HG02973 (cell line): Measurements from ENCODE around the gene C19orf67.
"Not testable (repeated sequence)": the region's sequence is repeated elsewhere in the genome, so short reads cannot be mapped to it uniquely, and the experiment has no call there.

ENCODE experiments used
- ATAC-seq: cut with Tn5 transposase; IDR thresholded peaks from one replicate; pipeline ENCODE4 v1.9.1; 2021; ENCODE audit warnings: moderate library complexity; ENCODE audit not compliant: unreplicated experiment

Gene C19orf67

DNA sequence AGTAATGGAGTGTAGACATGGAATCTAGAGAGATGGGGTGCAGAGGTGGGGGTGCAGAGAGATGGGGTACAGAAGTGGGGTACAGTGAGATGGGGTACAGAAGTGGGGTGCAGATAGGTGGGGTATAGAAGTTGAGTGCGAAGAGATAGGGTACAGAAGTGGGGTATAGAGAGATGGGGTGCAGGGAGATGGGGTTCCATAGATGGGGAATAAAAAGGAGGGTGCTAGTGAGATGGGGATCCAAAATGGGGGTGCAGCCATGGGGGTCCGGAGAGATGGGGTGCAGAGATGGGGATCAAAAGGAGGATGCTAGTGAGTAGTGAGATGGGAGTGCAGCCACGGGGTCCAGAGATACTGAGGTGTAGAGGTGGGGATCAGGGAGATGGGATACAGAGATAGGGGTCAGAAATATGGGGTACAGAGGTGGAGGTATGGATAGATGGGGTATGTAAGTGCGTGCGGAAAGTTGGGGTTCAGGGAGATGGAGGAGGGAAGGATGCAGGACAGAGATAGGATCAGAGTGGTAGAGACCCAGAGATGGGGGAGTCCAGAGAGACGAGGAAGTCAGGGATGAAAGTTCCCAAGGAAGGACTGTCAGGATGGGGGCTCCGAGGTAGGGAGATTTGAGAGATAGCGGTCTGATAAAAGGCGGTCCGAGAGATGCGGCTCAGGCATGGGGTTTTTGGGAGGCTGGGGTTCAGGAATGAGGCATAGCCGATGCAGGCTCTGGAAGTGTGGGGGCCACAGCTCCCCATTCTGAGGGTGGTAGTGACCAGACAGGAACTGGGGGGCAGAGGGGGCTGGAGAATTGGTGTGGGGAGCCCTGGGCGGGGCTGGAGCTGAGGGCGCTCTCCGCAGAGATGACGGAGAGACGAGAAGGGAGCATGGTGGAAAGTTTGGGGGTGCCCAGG is 27.1 kb downstream of the C19orf67 start:
- no peak for ATAC-seq

DNA sequence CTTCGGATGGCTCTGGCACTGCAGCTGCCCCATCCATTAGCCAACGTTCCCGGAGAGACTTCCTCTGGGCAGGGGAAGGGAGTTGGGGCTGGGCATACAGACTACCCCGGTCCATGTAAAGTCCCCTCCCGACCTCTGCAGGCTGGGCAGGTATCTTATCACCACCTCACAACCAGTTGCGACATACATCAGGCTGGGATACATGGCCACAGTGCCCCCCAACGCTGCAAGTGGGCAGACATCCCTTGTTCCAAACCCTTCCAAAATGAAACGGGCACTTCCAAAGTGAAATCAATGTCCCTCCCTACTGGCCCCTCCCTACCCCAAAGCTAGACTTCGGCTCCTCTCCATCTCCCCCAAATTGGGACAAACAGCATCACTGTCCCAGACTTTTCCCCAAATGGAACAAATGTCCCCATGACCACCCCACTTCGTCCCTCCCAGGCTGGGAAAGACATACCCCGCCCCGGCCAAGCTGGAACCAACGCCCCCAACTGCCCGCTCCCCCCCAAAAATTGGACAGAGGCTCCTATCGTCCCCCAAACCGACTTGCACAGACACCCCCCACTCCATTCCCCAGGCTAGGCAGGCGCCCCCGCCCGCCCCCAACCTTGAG is 28.7 kb downstream of the C19orf67 start:
- no peak for ATAC-seq

DNA sequence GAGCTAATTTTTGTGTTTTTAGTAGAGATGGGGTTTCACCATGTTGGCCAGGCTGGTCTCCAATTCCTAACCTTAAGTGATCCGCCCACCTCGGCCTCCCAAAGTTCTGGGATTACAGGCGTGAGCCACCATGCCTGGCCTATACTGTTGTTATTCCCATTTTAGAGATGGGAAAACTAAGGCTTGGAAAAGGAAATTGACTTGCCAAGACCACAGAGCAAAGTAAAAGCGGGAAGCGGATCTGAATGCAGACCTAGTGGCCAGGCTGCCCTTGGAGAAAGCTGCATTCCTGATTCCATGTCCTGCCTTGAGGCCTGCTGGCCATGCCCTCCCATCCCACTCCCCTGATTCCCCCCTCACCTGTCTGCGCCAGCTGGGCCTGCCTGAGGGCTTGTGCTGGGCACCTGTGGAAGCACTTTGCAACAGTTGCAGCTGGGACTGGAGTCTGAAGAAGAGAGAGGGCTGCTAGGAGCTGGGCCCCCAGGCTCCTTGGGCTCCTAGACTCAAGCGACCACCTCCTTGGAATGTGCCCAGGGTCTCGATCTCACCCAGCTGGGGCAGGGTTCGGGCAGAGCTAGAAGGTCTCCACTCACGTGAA is 29.4 kb downstream of the C19orf67 start:
- ATAC-seq: no peak

DNA sequence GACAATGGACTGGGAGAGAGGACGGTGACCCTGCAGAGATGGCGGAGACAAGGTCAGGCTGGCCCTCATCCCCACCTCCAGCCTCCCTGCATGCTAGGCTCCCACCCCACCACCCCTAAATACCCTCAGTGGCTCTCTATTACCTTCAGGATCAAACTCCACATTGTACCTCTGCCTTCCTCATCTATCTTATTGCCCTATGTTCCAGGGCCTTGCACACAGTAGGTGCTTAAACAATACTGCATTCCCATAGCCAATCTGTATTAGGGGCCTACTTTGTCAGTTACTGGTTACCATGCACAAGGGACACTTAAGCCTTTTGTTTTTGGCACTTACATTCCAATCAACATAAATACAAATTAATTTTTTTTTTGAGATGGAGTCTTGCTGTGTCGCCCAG is 30.2 kb downstream of the C19orf67 start:
- ATAC-seq: no peak

DNA sequence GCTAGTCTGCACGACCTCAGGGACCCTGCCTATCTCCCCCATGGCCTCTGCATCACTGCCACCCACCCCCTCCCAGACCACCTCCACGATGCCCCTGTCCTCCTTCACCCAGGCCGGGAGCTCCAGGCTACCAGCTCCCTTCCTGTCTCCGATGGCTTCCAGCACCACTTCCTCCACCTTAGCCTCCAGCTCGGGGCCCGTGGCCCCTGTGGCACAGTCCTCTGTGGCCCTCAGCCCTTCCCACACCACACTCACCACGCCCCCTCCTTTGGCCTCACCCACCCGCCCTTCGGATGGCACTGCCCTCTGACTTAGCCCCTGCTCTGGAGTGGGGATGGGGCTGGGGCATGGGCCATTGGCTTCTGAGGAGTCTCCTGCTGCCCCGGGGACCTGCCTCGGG is 30.9 kb downstream of the C19orf67 start:
- ATAC-seq: no peak

DNA sequence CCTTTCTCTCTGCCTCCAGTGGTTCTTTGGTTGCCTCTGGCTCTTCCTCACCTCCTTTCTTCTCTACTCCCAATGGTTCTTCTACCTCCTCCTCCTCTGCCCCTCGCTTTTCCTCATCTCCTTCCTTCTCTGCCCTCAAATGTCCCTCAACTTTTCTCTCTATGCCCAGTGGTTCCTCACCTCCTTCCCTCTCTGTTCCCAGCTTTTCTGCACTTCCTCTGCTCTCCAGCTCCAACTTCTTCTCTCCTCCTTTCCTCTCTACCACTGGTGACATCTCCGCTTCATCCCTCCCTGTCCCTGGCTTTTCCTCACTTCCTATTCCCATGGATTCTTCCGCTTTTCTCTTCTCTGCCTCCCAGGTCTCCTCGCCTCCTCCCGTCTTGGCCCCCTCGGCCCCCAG is 31.5 kb downstream of the C19orf67 start:
- no peak for ATAC-seq

DNA sequence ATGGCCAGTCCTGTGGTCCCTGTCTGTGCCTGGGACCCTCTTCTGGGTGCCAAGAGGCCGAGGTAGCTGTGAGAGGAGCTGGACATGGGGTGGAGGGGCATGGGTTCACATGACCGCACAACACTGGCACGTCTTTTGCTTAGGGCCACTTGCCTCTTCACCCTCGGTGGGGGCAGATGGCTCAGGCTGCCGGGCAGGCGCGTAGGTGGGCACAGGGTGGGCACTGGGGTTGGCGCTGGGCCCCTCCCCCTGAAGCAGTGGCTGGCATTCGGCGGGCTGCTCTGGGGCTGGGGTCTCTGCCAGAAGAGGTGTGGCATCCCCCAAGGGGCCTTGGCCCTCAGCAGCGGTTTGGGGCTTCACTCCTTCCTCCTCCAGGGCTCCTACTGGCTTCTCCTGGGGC is 32.1 kb downstream of the C19orf67 start:
- ATAC-seq: no peak

DNA sequence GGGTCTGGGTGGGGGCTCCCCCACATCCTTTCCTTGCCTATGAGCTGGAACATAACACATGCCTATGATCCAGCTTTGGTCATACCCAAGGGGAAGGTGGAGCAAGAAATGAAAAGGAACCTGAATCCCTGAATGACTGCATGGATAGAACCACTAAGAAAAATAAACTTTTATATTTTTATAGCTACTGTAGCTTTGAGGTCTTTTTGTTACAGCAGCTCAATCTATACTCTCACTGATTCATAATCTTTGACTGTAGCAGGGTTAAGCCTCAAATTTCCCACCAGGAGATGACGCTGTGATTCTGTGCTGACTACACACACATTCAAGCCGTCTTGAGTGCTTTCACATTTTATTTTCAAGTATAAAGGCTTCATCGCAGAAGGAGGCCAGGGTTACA is 32.6 kb downstream of the C19orf67 start:
- no peak for ATAC-seq

DNA sequence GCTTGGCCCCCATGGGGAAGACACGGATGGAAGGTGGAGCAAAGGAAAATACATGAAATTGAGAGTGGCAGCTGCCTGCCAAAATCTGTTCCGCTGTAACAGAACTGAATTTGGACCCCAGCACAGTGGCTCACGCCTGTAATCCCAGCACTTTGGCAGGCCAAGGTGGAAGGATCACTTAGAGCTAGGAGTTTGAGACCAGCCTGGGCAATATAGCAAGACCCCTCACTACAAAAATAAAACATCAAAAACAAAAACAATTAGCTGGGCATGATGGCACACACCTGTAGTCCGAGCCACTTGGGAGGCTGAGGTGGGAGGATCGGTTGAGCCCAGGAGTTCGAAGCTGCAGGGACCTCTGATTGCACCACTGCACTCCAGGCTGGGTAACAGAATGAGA is 33.1 kb downstream of the C19orf67 start:
- ATAC-seq: no peak

DNA sequence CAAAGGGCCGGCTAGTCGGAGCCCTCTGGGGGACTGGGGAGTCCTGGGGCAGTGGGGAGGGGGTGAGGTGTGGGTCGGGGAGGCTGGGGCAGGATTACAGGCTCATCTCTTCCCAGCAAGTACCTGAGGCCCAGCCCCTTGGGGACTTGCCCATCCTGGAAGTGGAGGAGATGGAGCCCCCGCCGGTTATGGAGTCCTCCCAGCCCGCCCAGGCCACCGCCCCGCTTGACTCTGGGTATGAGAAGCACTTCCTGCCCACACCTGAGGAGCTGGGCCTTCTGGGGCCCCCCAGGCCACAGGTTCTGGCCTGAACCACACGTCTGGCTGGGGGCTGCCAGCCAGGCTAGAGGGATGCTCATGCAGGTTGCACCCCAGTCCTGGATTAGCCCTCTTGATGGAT is 33.6 kb downstream of the C19orf67 start:
- no peak for ATAC-seq

DNA sequence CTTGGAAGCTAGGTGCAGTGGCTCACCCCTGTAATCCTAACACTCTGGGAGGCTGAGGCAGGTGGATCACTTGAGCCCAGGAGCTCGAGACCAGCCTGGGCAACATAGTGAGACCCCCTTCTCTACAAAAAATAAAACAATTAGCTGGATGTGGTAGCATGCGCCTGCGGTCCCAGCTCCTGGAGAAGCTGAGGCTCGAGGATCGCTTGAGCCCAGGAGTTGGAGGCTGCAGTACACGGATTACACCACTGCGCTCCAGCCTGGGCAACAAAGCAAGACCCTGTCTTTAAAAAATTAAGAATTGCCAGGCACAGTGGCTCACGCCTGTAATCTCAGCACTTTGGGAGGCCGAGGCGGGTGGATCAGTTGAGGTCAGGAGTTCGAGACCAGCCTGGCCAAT is 34.6 kb downstream of the C19orf67 start:
- not testable (repeated sequence) for ATAC-seq

DNA sequence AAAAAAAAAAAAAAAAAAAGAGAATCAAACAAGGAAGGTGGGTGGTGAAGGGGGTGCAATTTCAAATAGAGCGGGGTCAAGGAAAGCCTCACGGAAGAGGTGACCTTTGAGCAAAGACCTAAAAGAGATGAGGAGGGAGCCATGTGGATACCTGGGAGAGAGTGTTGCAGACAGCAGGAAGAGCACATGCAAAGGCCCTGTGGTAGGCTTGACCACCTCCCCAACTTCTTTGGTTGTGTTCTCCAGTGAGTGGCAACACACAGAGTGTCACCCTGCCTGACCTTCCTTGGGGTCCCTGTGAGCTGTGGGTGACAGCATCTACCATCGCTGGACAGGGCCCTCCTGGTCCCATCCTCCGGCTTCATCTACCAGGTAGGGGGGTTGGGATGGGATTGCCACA is 35.1 kb downstream of the C19orf67 start:
- ATAC-seq: no peak

DNA sequence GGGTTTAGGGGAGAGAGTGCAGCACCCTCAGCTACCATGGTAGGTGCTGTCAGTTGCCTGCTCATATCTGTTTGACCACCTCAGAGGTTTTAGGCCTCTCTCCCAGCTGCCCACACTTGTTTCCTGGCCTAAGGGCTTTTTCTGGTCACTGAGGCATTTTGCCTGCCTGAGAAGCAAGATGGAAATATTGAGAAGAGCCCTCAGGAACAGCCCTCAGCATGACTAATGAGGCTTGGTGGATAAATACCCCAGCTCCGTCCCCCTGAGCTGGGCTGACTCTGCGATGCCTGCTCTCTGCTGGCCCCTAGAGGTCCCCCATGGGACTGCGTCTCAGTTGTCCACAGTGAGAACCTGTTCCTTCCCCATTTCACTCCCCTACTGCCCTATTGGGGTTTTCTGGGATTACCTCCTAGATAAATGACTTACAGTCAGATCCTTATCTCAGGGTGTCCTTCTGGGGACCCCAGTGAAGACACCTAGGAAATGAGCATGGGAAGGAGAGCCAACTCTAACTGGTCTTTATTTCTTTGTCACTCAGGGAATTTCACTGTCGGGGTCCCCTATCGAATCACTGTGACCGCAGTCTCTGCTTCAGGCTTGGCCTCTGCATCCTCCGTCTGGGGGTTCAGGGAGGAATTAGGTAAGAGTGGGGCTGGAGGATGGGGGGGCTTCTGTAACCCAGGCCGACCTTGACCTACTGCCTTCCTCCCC is 37.0 kb downstream of the C19orf67 start:
- ATAC-seq: no peak

DNA sequence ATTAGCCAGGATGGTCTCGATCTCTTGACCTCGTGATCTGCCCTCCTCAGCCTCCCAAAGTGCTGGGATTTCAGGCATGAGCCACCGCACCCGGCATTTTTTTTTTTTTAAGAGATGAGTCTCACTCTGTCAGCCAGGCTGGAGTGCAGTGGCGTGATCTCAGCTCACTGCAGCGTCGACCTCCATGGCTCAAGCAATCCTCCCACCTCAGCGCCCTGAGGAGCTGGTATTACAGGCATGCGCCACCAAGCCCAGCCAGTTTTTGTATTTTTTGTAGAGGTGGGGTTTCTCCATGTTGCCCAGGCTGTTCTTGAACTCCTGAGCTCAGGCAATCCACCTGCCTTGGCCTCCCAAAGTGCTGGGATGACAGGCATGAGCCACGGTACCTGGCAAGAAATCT is 37.7 kb downstream of the C19orf67 start:
- ATAC-seq: not testable (repeated sequence)

DNA sequence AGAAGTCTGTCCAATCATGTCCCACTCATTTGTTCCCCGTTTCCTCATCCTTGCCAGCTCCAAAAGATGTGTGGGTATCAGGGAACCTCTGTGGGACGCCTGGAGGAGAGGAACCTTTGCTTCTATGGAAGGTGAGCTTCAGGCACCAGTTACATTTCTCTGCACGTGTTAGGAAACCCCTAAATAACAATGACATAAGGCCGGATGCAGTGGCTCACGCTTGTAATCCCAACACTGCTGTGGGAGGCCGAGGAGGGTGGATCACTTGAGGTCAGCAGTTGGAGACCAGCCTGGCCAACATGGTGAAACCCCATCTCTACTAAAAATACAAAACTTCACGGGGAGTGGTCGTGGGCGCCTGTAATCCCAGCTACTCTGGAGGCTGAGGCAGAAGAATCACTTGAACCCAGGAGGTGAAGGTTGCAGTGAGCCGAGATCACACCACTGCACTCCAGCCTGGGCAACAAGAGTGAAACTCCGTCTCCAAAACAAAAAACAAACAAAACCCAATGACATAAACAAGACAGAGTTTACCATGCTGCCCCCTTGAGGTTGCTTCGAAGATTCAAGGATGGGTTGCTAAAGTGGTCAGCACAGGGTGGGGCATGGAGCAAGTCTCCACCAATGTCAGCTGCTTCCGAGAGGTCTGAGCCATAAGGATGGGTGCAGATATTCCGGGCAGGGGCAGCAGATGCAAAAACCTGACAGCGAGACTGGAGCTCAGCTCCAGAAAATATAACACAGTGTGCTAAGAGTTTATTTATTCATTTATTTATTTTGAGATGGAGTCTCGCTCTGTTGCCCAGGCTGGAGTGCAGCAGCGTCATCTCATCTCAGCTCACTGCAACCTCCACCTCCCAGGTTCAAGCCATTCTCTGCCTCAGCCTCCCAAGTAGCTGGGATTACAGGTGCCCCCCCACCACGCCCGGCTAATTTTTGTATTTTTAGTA is 42.6 kb downstream of the C19orf67 start:
- not testable (repeated sequence) for ATAC-seq

DNA sequence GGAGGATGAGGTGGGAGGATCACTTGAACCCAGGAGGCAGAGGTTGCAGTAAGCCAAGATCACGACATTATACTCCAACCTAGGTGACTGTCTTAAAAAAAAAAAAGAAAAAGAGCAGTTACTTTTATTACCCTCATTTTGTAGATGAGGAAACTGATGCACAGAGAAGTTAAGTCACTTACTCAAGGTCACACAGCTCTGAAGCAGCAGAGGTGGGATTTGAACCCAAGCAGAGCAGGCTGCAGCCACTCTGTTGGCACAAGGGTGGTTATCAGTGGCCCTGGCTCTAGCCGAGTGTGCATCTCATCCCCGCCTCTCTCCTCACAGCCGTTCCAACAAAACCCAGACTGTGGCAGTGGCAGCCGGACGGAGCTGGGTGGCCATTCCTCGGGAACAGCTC is 46.4 kb downstream of the C19orf67 start:
- no peak for ATAC-seq

DNA sequence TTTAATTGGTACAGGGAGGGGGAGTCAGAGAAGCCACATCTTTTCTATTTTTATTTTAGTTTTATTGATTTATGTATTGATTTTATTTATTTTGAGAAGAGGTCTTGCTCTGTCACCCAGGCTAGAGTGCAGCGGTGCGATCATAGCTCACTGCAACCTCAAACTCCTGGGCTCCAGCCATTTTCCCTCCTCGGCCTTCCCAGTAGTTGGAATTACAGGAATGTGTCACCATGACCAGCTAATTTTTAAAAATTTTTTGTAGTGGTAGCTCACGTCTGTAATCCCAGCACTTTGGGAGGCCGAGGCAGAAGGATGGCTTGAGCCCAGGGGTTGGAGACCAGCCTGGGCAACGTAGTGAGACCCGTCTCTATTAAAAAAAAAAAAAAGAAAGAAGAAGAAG is 49.9 kb downstream of the C19orf67 start:
- no peak for ATAC-seq

DNA sequence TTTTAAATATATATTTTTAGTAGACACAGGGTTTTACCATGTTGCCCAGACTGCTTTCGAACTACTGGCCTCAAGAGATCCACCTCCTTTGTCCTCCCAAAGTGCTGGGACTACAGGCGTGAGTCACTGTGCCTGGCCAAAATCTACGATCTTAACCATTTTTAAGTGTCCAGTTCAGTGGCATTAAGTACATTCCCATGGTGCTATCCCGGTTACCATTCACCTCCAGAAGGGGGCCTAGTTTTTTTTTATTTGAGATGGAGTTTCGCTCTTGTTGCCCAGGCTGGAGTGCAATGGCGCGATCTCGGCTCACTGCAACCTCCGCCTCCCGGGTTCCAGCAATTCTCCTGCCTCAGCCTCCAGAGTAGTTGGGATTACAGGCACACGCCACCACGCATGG is 50.4 kb downstream of the C19orf67 start:
- ATAC-seq: not testable (repeated sequence)

DNA sequence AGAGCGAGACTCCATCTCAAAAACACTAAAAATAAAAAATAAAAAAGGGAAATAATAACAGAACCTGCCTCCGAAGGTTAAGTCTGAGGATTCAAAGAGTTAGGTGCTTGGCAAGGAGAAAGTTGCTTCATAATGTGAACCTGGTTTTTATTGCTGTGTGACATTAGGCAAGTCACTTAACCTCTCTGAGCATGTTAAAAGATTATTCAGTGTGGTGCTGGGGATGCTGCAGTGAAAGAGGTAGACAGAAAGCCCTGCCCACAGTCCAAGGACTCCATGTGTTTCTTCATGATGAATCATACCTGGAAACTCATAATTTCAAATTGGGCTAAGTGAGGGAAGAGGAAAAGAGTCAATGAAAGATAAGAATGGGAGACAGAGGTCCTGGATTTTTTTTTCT is 51.6 kb downstream of the C19orf67 start:
- no peak for ATAC-seq

DNA sequence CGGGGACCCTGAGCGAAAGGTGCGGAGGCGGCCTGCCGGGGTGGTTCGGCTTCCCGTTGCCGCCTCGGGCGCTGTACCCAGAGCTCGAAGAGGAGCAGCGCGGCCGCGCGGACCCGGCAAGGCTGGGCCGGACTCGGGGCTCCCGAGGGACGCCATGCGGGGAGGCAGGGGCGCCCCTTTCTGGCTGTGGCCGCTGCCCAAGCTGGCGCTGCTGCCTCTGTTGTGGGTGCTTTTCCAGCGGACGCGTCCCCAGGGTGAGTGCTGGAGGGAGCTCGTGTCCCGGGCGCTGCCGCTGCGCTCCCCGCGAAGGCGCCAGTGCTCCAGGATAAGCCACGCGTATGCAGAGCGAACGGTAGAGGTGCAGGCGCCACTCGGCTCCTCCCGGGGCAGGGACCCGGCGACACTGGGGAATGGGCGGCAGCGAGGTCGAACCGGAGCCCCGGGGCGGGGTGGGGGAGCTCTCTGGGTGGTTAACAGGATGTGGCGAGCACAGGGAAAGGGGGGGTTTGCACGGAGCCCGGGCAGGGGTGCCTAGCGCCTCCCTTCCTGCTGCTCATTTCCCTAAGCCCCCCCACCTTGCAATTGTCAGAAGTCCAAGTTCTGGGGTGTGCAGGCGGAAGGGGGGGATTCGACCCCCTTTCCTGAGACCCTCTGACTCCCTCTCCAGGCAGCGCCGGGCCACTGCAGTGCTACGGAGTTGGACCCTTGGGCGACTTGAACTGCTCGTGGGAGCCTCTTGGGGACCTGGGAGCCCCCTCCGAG is 53.7 kb downstream of the C19orf67 start, which contains the start of gene IL27RA:
Gene IL27RA (plus strand): TSS at position 44 of the 762 bp plus-strand sequence. CDS start 111 bp downstream, at position 155.
- ATAC-seq: peak; percentile 54
